ENCODE measurements around the gene HTR2B. TPM values are rescaled to one million over a fixed set of nuclear protein-coding genes. Genes with fewer than 3 reads are reported as not detected.
"Not testable (repeated sequence)": the region's sequence is repeated elsewhere in the genome, so short reads cannot be mapped to it uniquely, and the experiment has no call there.

The HTR2B gene
- total RNA-seq, 3 donors from 2014 or later = 0.08 to 0.23 TPM; not detected in 1

DNA sequence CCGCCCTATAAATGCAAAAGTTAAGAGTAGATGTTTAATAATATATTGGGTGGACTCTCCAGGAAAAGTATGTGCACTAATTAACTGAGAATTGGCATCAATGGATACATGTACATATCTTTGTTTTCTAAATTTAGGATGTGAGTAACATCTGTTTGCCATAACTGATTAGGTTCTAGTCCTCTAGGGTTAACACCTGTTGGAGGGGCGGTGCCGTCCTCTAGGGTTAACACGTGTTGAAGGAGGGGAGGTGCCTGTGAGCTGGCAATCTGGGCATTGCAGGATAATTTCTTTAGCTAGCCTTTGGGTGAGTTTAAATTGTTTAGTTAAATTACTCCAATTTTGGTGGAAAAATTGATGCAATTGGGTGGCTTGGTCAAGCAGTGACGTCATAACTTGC is 30.9 kb downstream of the HTR2B start:
- H3K9me3 Mint-ChIP-seq = peaks cover 14% of the 10 kb centered on the region
- DNase-seq (no peak), ATAC-seq (no peak)
- no peaks in the 10 kb centered on the region for H3K27me3 Mint-ChIP-seq (ENCODE audit: low read depth)
- peaks cover 81% of the 10 kb centered on the region for H3K36me3 Mint-ChIP-seq (ENCODE audit: insufficient read depth)
- H3K4me3 Mint-ChIP-seq = no peak overlapping the region
- no peaks in the 10 kb centered on the region for H3K4me1 Mint-ChIP-seq (ENCODE audit: low read depth)

DNA sequence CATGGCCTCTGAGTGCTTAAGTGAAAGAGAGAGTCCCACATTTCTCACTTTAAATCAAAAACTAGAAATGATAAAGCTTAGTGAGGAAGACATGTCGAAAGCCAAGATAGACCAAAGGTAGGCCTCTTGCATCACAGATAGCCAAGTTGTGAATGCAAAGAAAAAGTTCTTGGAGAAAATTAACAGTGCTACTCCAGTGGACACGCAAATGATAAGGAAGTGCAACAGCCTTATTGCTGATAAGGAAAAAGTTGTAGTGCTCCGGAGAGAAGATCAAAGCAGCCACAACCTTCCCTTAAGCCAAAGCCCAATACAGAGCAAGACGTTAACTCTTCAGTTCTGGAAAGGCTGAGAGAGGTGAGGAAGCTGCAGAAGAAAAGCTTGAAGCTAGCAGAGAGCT is 36.1 kb downstream of the HTR2B start:
- H3K4me3 Mint-ChIP-seq = no peak overlapping the region
- H3K4me1 Mint-ChIP-seq (ENCODE audit: low read depth) = no peaks in the 10 kb centered on the region
- no peak for ATAC-seq
- no peaks in the 10 kb centered on the region for H3K27me3 Mint-ChIP-seq (ENCODE audit: low read depth)
- DNase-seq = no peak
- H3K9me3 Mint-ChIP-seq = no peaks in the 10 kb centered on the region
- peaks cover 59% of the 10 kb centered on the region for H3K36me3 Mint-ChIP-seq (ENCODE audit: insufficient read depth)

DNA sequence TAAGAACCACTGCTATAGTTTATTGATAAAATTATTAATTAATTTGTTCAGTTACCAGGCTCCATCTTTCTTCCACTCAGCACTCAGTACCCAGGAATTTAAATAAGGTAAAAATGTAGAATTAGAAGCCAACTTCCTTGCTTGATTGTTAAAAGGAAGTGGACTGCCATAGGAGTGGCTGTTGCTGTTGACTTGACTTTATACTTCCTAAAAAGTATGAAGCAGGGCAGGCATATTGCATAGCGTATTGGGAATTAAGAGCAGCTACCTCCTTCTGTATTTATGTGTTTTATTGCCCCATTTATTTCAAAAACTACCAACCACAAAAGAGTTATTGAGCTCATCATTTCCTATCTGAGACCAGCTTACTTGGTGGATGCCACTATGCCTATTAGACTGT is 40.3 kb downstream of the HTR2B start:
- no peaks in the 10 kb centered on the region for H3K9me3 Mint-ChIP-seq
- DNase-seq (no peak), ATAC-seq (no peak)
- H3K27me3 Mint-ChIP-seq (ENCODE audit: low read depth) = no peaks in the 10 kb centered on the region
- no peaks in the 10 kb centered on the region for H3K4me1 Mint-ChIP-seq (ENCODE audit: low read depth)
- peaks cover 50% of the 10 kb centered on the region for H3K36me3 Mint-ChIP-seq (ENCODE audit: insufficient read depth)
- no peak overlapping the region for H3K4me3 Mint-ChIP-seq

DNA sequence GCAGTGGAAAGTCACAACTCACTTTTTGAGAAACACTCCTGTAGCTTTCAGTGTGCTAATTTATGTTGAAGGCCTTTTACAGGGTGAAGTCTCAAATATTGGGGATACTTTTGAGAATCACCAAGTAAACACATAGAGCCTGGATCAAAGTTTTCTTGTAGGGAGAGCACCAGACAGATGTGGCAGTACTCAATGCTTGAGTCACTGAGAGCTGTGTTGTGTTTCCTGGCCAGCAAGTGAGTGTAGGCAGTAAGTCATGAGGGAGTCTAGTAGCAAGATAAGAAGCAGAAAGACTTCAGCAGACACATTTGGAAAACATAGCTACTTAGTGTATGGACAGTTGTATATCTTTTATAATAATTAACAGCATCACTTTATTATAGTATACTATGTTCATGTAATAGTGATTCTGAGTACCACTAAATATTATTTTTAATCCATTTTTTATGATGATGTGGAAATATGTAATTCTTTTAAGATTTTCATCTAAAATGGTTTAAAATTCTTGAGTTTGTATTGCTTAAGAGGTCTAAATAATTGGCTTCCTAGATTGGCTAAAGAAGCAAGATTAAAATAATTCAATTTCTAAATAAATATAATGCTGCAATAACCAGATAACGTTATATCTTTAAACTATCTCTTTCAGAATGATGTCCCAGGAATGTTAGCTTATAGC is 55.3 kb downstream of the HTR2B start:
- H3K4me3 Mint-ChIP-seq = no peak overlapping the region
- no peaks in the 10 kb centered on the region for H3K27me3 Mint-ChIP-seq (ENCODE audit: low read depth)
- DNase-seq = no peak
- peaks cover 48% of the 10 kb centered on the region for H3K36me3 Mint-ChIP-seq (ENCODE audit: insufficient read depth)
- ATAC-seq = no peak
- no peaks in the 10 kb centered on the region for H3K9me3 Mint-ChIP-seq
- peaks cover 10% of the 10 kb centered on the region for H3K4me1 Mint-ChIP-seq (ENCODE audit: low read depth)

DNA sequence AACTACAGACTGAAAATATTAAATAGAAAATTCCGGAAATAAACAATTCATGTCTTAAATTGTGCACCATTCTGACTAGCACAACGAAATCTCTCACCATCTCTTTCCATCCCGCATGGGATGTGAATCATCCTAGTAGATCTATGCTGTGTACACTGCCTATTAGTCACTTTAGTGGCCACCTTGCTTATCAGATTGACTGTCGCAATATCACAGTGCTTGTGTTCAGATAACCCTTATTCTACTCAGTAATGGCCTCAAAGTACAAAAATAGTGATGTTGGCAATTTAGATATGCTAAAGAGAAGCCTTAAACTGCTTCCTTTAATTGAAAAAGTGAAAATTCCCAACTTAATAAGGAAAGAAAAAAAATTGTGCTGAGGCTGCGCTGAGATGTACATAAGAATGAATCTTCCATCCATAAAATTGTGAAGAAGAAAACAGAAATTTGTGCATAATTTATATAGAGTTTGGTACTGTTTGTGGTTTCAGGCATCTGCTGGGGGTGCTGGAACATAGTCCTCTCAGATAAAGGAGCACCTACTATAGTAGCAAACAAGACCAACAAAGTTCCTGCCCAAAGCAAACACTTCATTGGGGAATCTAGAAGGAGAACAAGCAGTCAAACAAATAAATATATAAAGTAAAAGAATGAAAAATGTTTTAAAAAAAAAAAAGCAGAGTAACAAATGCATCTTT is 56.2 kb downstream of the HTR2B start:
- DNase-seq = no peak
- Mint-ChIP-seq H3K4me3 (no peak overlapping the region), H3K4me1 (ENCODE audit: low read depth) (peaks cover 10% of the 10 kb centered on the region), H3K9me3 (no peaks in the 10 kb centered on the region), H3K27me3 (ENCODE audit: low read depth) (no peaks in the 10 kb centered on the region), H3K36me3 (ENCODE audit: insufficient read depth) (peaks cover 48% of the 10 kb centered on the region)
- peak; percentile 84 to 89 for ATAC-seq

DNA sequence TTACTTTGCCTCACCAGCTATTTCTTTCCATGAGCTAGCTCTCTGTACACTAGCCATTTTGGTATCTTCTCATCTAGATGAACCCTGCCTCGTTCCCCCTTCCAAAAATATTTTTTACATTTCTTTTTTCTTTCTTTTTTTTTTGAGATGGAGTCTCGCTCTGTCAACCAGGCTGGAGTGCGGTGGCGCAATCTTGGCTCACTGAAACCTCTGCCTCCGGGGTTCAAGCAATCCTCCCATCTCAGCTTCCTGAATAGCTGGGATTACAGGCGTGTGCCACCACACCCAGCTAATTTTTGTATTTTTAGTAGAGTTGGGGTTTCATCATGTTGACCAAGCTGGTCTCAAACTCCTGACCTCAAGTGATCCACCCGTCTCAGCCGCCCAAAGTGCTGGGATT is 57.3 kb downstream of the HTR2B start:
- not testable (repeated sequence) for H3K4me3 Mint-ChIP-seq; ATAC-seq; H3K9me3 Mint-ChIP-seq; H3K27me3 Mint-ChIP-seq (ENCODE audit: low read depth); H3K4me1 Mint-ChIP-seq (ENCODE audit: low read depth); DNase-seq
- H3K36me3 Mint-ChIP-seq (ENCODE audit: insufficient read depth) = peaks cover 47% of the 10 kb centered on the region

DNA sequence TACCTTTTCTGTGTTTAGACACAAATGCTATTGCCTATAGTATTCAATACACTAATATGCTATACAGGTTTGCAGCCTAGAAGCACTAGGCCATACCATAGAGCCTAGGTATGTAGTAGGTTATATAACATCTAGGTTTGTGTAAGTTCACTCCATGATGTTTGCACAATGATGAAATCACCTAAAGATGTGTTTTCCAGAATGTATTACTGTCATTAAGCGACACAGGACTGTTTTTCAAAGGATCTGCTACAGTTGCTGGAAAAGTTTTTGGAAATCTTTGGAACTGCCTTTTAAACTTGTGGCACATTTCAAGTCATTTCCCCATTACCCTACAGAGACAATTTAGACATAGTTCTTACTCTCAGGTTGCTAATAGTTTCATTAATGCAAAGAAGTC is 58.9 kb downstream of the HTR2B start:
- no peaks in the 10 kb centered on the region for H3K27me3 Mint-ChIP-seq (ENCODE audit: low read depth)
- DNase-seq (no peak), ATAC-seq (no peak)
- no peak overlapping the region for H3K4me3 Mint-ChIP-seq
- H3K9me3 Mint-ChIP-seq = no peaks in the 10 kb centered on the region
- H3K4me1 Mint-ChIP-seq (ENCODE audit: low read depth) = peaks cover 12% of the 10 kb centered on the region
- peaks cover 46% of the 10 kb centered on the region for H3K36me3 Mint-ChIP-seq (ENCODE audit: insufficient read depth)

DNA sequence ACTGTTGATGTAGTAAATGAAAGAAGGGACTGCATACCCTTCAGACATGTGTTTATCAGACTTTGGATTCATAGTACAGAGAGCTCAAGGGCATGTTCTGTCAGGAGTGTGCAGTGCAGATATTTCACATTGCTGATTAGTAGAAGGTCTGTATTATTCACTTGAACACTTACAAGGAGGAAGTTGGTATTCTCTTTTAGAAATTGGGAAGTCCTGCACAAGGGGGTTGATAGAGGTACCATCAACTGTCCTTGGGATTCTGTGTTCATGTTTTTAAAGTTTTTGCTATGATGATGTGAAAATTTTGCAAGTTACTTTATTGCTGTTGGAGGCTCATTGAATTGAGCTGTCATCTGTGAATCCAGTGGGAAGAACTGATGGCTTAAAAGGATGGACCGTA is 61.5 kb downstream of the HTR2B start:
- no peak for DNase-seq
- Mint-ChIP-seq H3K36me3 (ENCODE audit: insufficient read depth) (peaks cover 46% of the 10 kb centered on the region), H3K4me1 (ENCODE audit: low read depth) (peaks cover 29% of the 10 kb centered on the region), H3K4me3 (no peak overlapping the region), H3K9me3 (no peaks in the 10 kb centered on the region), H3K27me3 (ENCODE audit: low read depth) (no peaks in the 10 kb centered on the region)
- ATAC-seq = no peak

DNA sequence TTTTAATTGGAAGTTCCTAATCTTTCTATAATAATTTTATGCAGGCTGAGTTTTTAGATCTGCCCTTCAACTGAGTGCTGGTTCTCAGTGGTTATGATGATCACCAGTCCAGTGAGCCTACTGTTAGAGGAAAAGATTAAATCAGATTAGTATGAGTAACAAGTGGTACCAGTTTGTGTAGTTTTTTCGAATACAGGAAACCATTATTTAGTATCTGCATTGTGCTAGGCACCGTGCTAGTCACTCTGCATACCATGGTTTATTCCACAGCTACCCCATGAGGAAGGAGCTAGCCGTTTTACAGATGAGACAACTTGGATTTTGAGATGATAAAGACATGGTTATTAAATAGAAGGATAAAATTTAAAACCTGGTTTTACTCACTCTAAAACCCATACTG is 62.1 kb downstream of the HTR2B start:
- no peak overlapping the region for H3K4me3 Mint-ChIP-seq
- DNase-seq (no peak), ATAC-seq (no peak)
- no peaks in the 10 kb centered on the region for H3K27me3 Mint-ChIP-seq (ENCODE audit: low read depth)
- no peaks in the 10 kb centered on the region for H3K9me3 Mint-ChIP-seq
- peaks cover 31% of the 10 kb centered on the region for H3K4me1 Mint-ChIP-seq (ENCODE audit: low read depth)
- peaks cover 43% of the 10 kb centered on the region for H3K36me3 Mint-ChIP-seq (ENCODE audit: insufficient read depth)

DNA sequence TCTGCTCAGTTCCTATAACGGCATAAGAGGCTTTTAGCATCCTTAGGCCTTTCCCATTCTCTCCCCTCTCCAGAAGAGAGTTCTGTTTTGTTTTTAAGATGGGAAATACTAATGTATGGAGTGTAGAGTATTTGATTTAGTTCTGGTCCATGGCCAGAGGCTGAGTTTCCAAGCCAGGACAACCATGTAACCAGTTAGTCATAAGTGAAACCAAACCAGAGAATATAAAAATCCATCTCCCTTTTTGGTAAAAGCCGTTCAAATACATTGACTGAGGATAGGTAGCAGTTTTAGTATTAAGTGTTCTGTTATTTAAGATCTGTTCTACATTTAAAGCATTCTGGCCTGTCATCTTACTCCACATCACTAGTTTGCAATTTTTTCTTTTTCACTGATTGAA is 65.1 kb downstream of the HTR2B start:
- ATAC-seq = no peak
- DNase-seq = no peak
- Mint-ChIP-seq H3K4me3 (peak overlapping the region; percentile 13), H3K36me3 (ENCODE audit: insufficient read depth) (peaks cover 27% of the 10 kb centered on the region), H3K9me3 (no peaks in the 10 kb centered on the region), H3K27me3 (ENCODE audit: low read depth) (no peaks in the 10 kb centered on the region), H3K4me1 (ENCODE audit: low read depth) (peaks cover 32% of the 10 kb centered on the region)

DNA sequence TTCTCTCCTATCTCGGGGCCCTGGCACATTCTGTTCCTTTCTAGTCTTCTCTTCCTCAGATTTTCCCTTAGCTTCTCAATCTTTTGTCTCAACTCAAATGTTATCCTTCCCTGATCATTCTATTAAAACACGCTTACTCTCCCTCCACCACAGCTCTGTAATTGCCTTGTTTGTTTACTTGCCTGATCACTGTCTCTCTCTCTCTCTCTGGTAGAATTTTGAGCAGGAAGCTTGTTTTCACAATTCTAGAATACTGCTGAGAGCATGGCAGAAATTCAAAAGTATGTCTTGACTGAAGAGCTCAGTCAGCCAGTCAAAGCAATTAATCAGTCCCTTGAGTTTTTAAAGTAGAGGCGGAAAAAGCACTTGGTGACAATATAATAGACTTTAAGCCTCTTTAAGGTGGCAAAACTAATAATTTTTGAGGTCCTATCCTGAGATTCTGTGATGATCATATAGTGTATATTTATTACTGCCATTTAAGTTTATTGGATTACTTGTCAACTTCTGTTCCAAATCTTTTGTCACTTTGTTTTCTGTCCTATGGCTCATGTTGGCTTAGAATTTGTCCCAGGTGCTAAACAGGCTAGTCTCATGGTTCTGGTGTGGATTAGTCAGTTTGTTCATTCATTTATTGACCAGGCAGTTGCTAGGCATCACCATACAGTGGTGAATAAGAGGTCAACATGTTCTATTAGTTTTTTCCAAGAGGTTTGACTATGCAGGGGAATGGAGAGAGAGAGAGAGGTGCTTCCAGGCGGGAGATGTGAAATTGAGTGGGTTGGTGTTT is 65.9 kb downstream of the HTR2B start:
- peaks cover 27% of the 10 kb centered on the region for H3K36me3 Mint-ChIP-seq (ENCODE audit: insufficient read depth)
- peak overlapping the region; percentile 98 for H3K4me3 Mint-ChIP-seq
- DNase-seq (no peak), ATAC-seq (no peak)
- peaks cover 35% of the 10 kb centered on the region for H3K4me1 Mint-ChIP-seq (ENCODE audit: low read depth)
- H3K27me3 Mint-ChIP-seq (ENCODE audit: low read depth) = peaks cover 3% of the 10 kb centered on the region
- no peaks in the 10 kb centered on the region for H3K9me3 Mint-ChIP-seq

Other genes with a start within 250 kb of the HTR2B start
- gene GPR55, start 199.8 kb downstream of the HTR2B start, total RNA-seq = 1 to 10 TPM; 1.2 to 1.6 (median 1.5) TPM
- not detected for gene SPATA3, start 128.9 kb downstream of the HTR2B start, total RNA-seq
- under 1 TPM in 1 of 3 donors, not detected in 2; 0.10 TPM for gene C2orf72, start 87.5 kb downstream of the HTR2B start, total RNA-seq
- gene PSMD1, start 68.2 kb downstream of the HTR2B start, total RNA-seq = 100 to 1,000 TPM; 227 to 261 (median 251) TPM
- 1 to 10 TPM; 3.3 to 6.4 (median 5.9) TPM for gene ARMC9, start 73.6 kb upstream of the HTR2B start, total RNA-seq

Data from activated T-cell treated with anti-CD3 and anti-CD28 coated beads, Interleukin-2, amount 50 U/mL, for 4 hours (primary cell).